Activated CD8-positive, alpha-beta memory T cell treated with anti-CD3 and anti-CD28 coated beads for 36 hours (primary cell): ENCODE results near the gene SMTNL1. TPM values are rescaled to one million over a fixed set of nuclear protein-coding genes. Genes with fewer than 3 reads are reported as not detected.

Source experiments
- CTCF ChIA-PET: fragments of 350-600 bp; sonication (Branson Sonifier 250); formaldehyde crosslinking; loops from one replicate; lab custom pipeline; 2021; ENCODE audit warnings: antibody characterized with exemption; lab: Charles Lee
- POLR2A ChIA-PET: fragments of 350-600 bp; sonication (Branson Sonifier 250); formaldehyde crosslinking; loops from one replicate; lab custom pipeline; 2021; ENCODE audit warnings: antibody characterized with exemption; lab: Charles Lee
- total RNA-seq, 2 experiments: library from RNA; stranded (reverse); gene quantifications; one replicate each; pipeline ENCODE4 v1.2.3, GENCODE V29; 2021

Gene SMTNL1, protein sequence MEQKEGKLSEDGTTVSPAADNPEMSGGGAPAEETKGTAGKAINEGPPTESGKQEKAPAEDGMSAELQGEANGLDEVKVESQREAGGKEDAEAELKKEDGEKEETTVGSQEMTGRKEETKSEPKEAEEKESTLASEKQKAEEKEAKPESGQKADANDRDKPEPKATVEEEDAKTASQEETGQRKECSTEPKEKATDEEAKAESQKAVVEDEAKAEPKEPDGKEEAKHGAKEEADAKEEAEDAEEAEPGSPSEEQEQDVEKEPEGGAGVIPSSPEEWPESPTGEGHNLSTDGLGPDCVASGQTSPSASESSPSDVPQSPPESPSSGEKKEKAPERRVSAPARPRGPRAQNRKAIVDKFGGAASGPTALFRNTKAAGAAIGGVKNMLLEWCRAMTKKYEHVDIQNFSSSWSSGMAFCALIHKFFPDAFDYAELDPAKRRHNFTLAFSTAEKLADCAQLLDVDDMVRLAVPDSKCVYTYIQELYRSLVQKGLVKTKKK
- not detected for total RNA-seq

DNA sequence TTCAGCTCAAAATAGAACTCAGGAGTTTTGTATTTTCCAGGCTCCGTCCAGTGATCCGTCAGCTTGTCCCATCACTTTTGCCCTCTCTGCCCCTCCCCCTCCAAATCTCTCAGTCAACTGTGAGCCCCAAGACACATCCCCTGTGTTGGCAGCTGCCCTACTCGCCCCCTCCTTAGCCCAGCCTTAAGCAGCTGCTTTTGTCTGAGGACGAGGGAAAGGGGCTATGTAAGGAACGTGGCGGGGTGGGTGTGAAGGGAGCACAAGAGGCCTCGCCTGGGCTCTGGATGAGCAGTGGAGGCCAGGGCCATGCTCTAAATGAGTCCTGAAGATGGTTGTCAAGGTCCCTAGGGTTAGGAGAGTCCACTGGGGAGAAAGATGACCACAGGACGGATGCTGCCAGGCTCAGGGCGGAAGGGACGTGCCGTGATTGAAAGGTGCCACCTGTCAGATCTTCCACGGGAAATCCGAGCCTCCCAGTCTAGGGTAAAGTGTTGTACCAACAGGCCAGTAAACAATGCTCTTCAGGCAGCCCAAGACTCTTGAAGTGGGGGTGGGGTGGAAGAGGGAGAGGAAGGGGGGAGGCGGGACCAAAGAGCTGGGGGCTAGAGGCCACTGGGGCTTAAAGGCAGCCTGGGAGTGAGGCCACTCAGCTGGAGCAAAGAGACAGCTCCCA lies at the start of gene SMTNL1:
Gene SMTNL1, plus strand, starts transcription at position 649 of the 673 bp plus-strand sequence. CDS start 5,048 bp downstream, outside the sequence.
- CTCF ChIA-PET = interaction anchor here (1.1 kb wide), 1 partner anchor 44 kb away, joined by 3 read pairs; no protein-coding TSS in a partner anchor
- POLR2A ChIA-PET = no interaction called here

DNA sequence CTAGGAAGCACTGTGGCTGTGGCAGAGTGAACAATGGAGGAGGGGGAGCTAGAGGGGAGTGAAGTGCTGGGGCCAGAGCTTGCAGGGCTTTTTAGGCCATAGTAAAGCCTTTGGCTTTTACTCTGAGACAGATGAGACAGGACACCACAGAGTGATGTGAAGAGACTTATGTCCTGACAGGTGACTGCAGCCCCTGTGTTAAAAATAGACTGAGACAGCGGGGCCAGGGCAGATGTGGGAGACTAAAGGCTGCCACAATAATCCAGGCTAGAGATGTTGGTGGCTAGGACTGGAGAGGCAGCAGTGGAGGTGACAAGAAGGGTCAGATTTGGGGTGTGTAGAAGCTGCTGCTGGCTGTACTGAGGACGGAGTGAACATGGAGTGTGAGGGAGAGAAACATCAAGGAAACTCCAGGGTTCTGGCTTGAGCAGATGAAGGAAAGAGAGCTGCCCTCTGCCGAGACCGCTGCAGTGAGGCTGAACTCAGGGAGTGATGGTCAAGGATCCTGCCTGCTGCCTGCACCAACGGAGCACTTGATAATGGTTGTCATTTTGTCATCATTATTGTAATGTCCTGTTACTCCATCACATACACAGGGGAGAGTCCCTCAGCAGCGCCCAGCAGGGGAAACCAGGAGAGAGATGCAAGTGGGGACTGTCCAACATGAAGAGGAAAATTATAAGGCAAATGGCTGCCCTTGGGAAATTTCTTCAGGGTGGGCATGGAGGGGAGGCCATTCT lies 49.3 kb upstream of the SMTNL1 start:
- CTCF ChIA-PET = interaction anchor here (2.0 kb wide), 1 partner anchor 30 kb away, joined by 8 read pairs; no protein-coding TSS in a partner anchor
- POLR2A ChIA-PET = no interaction called here

DNA sequence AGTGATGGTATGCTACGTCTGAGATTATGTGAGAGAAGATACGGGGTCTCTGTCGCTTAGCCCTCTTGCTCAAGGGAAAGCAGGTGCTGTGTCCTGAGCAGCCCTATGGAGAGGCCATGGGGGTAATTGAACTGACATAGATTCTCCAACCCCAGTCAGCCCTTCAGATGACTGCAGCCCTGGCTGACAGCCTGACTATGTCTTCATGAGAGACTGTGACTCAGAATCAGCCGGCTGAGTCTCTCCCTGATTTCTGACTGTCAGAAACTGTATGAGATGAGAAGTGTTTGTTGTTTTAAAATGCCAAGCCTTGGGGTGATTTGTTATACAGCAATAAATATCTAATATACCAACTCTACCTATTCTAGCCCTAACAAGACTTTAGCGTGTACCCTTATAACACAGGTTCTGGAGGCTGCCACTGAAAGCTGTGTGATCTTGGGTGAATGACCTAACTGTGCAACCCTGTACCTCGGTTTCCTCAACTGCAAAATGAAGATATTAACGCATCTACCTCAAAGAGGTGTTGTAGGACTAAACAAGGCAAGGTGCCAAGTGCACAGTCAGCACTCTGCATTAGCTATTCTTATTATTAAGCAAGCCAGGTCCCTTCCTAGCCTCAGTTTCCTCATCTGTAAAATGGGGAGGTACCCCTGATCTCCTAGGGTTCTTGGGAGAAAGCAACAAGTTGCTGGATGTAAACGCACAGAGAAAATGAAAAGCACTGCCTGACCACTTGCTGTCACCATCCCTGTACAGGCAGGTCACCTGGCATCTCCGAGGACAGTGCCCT lies 46.7 kb upstream of the SMTNL1 start:
- ChIA-PET CTCF (interaction anchor here (0.9 to 7.0 kb wide), 10 partner anchors 8 to 154 kb away, joined by 3 to 80 read pairs (median 12); partner anchors contain the start of genes RTN4RL2, SLC43A1 and TIMM10), POLR2A (interaction anchor here (0.7 kb wide), 1 partner anchor 33 kb away, joined by 3 read pairs; no protein-coding TSS in a partner anchor)

DNA sequence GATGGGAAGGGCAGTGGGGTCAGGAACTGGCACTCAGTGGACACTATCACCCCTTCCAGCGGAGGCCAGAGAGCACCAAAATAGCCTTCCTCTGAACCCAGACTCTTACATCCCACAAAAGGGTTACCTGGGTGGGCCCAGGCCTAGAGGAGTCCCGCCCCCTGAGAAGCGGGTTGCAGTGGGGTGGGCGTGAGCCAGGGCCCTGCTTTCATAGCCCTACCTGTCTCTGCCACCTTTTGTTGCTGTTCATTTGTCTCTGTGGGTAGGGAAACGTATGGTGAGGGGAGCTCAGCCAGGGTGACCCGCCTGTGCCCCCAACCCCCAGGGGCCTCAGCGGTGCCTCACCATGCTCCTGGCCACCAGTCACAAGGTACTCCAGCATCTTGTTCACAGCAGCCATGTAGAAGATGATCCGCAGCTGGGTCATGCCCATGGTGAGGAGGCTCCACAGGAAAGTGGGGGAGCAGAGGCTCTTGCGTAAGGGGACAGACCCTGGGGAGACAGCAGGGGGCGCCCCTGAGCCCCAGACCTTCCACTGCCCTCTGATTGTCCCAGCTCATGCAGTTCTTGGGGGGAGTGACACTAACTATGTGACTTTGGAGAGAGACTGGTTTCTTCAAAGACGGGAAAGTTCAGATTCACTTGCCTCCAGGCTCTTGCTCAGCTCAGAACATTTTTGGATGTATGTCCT lies 45.9 kb upstream of the SMTNL1 start:
- POLR2A ChIA-PET = no interaction called here
- CTCF ChIA-PET = interaction anchor here (0.8 to 7.0 kb wide), 12 partner anchors 9 to 153 kb away, joined by 3 to 80 read pairs (median 5); partner anchors contain the start of genes RTN4RL2, SLC43A1 and TIMM10

DNA sequence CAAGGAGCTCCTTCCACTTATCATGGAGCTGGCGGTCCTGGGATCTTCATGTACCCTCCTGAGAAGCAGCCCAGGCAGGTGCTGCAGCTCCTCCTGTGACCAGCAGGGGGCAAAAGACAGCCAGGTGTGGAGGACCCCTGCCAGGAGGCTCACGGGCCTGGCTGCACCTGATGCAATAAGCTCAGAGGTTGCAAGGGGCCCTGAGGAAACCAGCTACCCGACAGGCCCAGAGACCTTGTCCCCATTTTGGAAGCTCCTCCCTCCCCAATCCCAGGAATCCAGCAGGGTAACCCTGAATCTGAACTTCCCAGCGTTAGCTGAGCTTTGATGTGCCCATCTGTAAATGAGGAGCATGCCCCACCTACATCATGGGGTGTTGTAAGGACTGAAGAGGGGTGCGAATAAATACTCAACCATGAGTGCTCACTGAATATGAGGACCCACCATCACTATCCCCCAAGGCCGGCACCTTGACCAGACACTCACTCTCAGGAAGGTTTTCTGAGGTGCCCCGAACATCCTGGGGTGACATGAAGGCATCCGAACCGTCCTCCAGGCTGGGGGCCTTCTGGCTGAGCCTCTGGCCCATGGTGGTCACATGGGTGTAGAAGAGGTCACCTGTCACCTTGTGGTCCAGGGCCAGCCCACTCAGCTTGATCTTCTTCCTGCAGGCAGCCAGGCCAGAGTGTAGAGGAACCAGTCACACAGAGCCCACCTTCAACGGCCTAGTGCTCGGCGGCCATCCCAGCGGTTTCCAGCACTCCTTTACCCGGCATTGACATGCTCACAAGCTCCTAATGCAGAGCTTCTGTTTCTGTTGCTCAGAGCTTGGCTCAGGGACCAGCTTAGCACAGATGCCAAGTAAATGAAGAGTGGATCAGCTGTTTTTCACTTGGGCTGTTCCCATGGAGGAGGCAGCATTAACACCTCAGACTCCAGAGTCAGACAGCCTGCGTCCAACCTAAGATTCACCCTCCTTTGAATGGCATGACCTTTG lies 43.6 kb upstream of the SMTNL1 start:
- POLR2A ChIA-PET = interaction anchor here (1.0 to 1.3 kb wide), 2 partner anchors 21 to 250 kb away, joined by 3 to 9 read pairs; partner anchors contain the start of gene SLC43A1
- CTCF ChIA-PET = interaction anchor here (0.6 to 7.0 kb wide), 24 partner anchors 9 to 204 kb away, joined by 3 to 80 read pairs (median 7); partner anchors contain the start of genes RTN4RL2, SLC43A1, SSRP1 and TIMM10

DNA sequence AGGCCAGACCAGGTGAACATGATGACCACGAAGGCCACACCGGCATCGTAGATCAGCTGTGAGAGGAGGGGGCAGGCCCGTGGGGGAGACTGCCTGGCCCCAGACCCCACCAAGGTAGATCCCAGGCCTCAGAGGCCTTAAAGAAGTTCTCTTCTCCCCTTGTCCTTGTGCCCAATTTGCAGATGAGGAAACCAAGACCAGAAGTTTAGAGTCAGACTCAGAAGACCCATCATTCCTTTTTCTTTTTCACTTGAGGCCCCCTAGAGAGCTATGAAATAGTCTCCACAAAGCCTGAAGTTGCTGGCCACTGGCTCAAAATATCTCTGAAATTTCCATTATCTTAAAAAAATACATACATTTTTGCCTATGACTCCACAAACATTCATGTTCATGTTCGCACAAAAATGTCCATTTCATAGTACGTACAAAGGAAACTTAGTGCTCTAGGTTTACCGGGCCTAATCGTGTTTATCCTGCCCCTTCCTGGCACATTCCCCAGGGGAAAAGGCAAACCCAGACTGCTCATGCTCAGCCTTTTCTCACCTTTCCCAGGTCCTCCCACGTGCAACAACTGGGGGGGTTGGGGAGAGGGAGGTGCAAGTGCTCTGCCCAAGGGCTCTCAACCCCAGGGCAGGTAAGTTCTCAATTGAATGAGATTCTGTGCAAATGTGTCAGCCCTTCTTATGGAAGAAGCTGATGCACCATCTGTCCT lies 41.1 kb upstream of the SMTNL1 start:
- ChIA-PET POLR2A (interaction anchor here (0.6 kb wide), 1 partner anchor 141 kb away, joined by 13 read pairs; no protein-coding TSS in a partner anchor), CTCF (interaction anchor here (1.2 to 7.0 kb wide), 3 partner anchors 21 to 38 kb away, joined by 4 to 80 read pairs (median 4); partner anchors contain the start of genes SLC43A1 and TIMM10)

DNA sequence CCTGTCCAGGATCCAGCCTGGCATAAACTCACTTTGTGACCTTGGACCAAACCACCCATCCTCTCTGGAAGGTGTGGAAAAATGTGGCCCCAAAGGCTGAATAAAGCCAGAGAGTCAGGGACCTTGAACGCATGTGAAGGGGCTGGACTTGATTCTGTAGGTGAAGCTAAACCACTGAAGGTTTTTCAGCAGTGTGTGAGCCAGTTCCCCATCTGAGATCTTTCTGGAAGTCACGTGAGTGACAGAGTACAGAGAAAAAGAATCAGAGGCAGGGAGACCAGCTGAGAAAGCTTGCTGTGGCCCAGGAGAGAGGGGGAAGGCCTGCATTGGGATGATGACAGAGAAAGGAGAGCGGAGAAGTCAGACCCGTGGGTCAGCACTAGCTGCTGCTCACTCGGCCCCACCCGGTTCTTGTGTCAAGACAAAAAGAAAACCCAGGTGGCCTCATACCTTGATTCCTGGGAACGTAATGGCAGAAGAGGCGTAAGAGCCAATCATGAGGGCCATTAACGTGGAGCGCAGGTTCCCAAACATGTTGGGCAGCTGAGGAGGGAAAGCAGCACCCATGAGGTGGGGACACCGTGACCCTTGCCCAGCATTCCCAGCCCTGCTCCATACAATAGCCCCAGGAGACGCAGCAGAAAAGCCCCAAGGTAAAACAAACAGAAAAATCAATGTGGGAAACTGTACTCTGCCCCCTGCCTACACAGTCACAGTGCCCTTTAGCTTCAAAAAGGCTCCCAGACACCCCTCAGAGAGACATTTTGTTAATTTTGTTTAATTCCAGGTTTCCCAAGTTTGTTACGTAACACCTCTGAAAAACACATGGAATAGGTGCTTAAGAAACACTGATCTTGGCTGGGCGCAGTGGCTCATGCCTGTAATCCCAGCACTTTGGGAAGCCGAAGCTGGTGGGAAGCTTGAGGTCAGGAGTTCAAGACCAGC lies 39.8 kb upstream of the SMTNL1 start:
- POLR2A ChIA-PET = interaction anchor here (1.1 kb wide), 1 partner anchor 18 kb away, joined by 3 read pairs; the partner anchor contains the start of gene SLC43A1
- CTCF ChIA-PET = interaction anchor here (1.2 to 7.0 kb wide), 3 partner anchors 20 to 40 kb away, joined by 4 to 80 read pairs (median 4); partner anchors contain the start of genes SLC43A1 and TIMM10

DNA sequence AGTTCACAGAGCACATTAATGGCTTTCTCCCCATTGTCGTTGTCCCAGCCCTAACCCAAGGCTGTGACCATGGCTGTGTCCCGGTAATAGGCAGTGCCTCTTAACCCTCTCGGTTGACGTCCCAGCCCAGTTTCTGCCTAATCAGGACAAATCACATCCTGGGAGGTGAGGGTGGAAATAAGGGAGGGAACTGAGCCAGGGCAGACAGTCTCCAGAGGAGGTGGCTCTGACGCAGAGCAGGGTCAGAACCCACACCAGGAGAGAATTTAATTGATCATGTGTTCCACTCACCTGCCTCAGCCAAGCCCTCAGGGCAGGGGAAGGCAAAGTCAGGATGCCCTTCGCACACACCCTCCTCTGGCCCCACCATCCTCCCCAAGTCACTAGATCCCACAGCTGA lies 38.9 kb upstream of the SMTNL1 start:
- ChIA-PET CTCF (no interaction called here), POLR2A (no interaction called here)

DNA sequence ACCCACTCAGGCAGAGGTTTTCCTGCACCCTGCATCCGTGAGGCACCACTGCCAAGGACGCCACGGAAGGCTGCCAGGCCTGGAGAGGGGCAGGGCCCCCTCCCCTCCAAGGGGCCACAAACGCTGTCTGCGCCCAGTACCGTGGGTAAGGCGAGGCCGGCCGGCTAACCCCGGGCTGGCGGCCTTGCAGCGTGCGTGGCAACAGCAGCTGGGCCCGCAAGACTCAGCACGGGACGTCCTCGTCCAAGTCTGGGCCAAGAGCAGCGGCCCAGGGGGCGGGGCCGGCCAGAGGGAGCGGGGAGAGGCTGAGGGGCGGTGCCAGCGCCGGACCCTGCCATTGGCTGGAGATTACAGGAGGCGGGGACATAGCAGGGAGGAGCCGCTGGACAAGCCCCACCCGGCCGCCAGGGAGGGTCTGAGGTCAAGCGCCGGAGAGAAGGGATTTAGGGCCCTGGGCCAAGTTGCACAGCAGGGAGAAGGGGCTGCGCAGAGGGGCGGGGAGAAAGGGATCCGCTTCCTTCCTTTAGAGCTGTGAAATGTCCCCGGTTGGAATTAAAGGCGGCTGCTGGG lies 37.9 kb upstream of the SMTNL1 start:
- ChIA-PET POLR2A (no interaction called here), CTCF (no interaction called here)

DNA sequence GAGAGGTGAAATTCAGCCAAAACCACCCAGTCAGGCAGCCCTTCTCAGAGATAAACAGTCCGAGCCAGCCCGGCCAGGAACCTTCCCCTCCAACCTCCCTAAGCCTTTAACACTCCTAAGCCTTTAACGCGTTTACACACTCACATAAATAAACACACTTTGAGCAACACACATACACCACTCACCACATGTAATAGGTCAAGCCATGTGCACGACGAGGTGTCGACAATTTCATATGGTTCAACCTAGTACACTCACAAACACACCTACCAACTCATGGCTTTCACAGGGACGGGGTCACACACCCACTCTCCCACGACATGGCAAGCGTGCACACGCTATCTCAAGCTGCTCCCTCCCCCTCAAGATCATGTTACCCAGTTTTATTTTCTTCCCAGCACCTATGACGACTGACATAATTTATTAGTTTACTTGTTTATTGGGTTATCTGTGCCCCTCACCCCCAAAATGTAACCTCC lies 37.4 kb upstream of the SMTNL1 start:
- ChIA-PET CTCF (interaction anchor here (1.7 to 1.8 kb wide), 2 partner anchors 8 to 27 kb away, joined by 4 to 6 read pairs; no protein-coding TSS in a partner anchor), POLR2A (no interaction called here)

DNA sequence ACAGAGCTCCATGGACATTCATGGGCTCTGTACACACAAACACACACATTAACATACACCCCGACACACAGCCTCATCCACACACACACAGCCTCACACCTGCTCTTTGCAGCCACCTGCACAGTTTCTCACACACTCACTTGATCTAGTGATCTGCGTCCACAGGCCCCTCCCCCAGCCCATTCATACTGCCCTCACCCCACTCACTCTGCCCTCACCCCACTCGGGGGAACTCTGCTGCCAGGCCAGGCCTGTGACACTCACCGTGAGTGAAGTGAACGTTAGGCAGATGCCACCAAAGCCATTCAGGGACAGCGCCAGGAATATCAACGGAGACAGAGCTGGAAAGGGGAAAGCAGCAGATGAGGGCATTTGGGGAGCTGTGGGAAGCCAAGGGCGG lies 36.9 kb upstream of the SMTNL1 start:
- POLR2A ChIA-PET = no interaction called here
- CTCF ChIA-PET = interaction anchor here (1.7 to 1.8 kb wide), 2 partner anchors 9 to 26 kb away, joined by 4 to 6 read pairs; no protein-coding TSS in a partner anchor

DNA sequence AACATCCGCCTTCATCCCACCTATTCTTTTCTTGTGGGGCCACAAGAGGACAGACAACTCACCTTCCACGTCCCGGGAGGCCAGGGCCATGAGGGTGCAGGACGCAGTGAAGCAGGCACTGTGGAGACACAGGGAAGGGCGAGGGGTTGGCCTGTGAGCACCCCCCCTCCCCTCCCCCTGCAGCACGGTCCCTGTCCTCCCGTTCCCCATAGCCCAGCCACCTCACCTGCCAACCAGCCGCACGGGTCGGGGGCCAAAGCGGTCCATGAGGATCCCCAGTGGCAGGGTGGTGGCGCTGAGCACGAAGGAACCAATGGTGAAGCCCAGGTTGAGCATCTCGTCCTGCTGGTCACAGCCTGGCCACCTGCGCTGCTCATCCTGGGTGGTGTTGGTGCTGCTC lies 36.5 kb upstream of the SMTNL1 start:
- CTCF ChIA-PET = interaction anchor here (1.7 to 1.8 kb wide), 2 partner anchors 9 to 26 kb away, joined by 4 to 6 read pairs; no protein-coding TSS in a partner anchor

DNA sequence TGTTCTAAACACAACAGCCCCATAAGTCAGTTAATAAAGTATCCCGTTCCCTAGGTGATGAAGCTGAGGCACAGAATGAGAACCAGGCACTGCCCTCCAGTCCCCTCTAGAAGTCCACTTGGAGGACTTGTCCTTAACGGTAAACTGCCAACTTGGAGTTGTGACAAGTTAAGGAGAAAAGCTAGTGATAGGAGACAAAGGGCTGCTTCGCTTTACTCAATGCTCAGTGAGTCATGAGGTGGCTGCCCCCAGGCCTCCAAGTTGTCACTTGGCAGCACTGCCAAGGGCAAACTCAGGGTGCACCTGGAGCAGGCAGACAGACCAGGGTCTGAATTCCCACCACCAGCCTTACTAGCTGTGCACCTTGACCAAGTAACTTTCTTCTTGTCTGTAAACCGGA lies 35.4 kb upstream of the SMTNL1 start:
- ChIA-PET CTCF (interaction anchor here (1.8 to 2.2 kb wide), 3 partner anchors 9 to 25 kb away, joined by 6 to 9 read pairs (median 8); no protein-coding TSS in a partner anchor), POLR2A (no interaction called here)

More for the DNA sequence above, 36.5 kb upstream of the SMTNL1 start:
- POLR2A ChIA-PET = no interaction called here
